Fibroblast of skin of left quadriceps (primary cell): Measurements from ENCODE around the gene EPHB4.

ENCODE experiments used
- DNase-seq, 2 experiments: peaks; one replicate each; pipeline ENCODE4 v3.0.0-alpha.2; 2013; ENCODE audit warnings: low read depth in 2 of 2

EPHB4 gene

GRCh38 chr7:100854146-100854895 is 27.0 kb upstream of the EPHB4 start:
- DNase-seq, result no peak

DNA sequence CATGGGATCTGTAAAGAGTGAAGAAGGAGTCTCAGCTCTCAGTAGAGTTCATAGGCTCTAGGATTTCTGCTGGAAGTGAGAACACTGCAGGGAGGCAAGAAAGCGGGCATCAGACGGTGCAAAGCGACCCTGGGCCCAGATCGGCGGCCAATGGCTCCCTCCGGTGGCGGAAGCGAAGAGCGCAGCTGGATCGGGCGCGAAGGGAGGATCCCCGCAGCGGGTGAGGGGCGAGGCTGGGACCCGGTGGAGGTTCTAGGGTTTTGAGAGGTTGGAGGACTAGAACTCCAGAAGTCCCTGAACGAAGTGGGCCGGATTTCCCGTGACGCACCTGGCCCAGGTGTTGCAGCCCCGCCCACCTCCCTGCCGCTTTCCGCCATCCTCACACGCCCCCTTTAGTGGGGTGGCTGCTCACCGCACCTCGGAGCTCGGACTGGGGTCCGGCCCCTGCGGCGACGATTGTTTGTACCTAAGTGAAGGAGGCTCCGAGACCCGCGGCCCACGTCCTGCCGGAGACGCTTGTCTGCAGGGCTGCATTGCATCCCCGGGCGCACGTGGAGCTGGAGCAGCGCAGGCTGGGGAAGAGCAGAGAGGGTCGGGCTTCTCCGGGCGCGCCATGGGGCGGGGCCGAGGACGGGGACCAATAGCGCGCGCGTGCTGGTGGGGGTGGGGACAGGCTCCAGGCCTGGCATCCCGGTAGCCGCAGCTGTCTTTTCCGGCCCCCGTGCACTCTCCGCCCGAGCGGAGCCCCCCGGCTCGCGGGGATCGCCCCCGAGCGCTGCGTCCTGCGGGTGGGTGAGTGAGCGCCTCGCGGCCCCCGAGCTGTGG is 24.9 kb upstream of the EPHB4 start, which contains the start of gene SLC12A9:
TSS of gene SLC12A9 (plus strand) at position 666 of the 825 bp plus-strand sequence. CDS start 1,485 bp downstream, outside the sequence.
- peak; percentile 74 to 77 for DNase-seq

DNA sequence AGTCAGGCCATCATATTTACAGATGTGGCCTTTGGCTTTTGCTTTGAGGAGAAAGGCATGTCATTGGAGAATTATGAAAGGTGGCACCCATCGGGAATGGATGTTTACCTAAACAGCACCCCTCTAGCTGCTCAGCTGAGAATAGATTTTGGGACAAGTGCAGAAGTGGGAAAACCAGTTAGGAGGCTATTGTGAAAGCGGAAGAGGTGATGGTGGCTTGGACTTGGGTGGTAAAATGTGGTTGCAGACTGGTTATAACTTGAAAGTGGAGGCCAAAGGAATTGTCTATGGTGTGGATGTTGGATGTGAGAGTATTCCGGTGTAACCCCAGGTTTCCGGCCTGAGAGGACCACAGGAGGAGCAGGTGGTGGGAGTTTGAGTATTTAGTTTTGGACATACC is 20.0 kb upstream of the EPHB4 start:
- DNase-seq, result no peak

GRCh38 chr7:100840470-100841100 is 13.3 kb upstream of the EPHB4 start:
- DNase-seq, result no peak

DNA sequence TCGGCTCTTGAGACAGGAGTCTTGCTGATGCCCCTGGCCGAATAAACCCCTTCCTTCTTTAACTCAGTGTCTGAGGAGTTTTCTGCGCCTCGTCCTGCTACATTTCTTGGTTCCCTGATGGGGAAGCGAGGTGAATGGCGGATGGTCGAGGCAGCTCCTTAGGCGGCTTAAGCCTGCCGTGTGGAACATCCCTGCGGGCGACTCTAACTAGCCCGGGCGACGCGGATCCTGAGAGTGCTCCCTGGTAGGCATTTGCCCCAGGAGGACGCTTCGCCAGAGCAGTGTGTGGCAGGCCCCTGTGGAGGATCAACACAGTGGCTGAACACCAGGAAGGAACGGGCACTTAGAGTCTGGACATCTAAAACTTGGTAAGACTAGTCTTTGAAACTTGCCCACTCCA is 12.0 kb upstream of the EPHB4 start:
- no peak for DNase-seq

- DNase-seq, result peak; percentile 84 to 85
Measured at GRCh38 chr7:100837099-100837836, 9.9 kb upstream of the EPHB4 start.

GRCh38 chr7:100836812-100837098 is 9.4 kb upstream of the EPHB4 start:
- DNase-seq, result no peak

DNA sequence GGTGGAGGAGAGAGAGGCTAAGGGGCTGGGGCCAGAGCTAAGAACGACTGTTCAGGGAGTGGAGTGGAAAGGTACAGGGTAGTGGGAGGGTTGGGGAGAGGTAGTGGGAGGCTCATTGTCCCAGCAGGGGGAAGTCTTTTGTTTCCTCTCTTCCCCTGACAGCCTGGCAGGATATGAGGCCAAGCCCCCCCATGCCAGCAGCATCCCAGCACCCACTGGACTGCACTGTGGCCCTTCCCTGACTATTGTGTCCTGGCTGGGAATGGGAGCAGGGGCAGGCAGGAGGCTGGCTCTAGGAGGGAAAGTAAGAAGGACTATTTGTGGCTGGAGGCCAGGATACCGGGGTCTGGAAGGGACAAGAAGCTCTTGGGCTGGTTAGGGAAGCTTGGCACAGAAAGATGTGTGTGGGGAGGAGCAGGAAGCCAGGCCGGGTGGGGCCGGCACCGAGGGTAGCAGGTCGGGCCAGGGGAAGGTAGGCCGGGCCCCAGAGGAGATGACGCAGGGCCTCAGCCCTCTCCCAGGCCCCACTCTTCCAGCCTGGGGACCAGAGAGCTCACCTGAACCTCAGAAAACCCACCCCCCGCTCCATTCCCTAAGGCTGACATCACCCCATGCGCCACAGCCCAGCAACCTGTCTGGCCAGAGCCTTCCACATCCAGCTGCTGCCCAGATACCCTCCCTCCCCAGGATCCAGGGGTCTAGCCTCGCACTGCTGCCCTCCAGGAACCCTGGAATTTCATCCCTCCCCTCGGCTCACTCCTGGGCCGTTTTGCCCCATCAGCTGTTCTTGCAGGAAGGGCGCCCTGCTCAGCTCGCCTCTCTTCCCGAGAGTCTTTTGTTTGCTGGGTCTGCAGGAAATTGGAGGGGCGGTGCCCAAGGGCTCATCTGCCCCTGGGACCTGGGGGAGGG is 8.8 kb upstream of the EPHB4 start:
- DNase-seq, result no peak

DNA sequence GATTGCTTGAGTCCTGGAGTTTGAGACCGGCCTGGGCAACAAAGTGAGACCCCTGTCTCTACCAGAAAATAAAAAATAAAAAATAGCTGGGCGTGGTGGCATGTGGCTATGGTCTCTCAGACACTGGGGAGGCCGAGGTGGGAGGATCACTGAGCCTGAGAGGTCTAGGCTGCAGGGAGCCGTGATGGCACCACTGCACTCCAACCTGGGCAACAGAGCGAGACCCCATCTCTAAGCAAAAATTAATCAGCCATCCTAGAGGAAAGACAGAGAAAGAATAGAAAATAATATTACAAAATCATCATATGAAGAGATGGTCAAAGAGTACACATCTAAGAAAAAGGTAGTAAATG is 4.9 kb upstream of the EPHB4 start:
- no peak for DNase-seq

GRCh38 chr7:100830396-100830795 is 3.1 kb upstream of the EPHB4 start:
- DNase-seq, result no peak

DNA sequence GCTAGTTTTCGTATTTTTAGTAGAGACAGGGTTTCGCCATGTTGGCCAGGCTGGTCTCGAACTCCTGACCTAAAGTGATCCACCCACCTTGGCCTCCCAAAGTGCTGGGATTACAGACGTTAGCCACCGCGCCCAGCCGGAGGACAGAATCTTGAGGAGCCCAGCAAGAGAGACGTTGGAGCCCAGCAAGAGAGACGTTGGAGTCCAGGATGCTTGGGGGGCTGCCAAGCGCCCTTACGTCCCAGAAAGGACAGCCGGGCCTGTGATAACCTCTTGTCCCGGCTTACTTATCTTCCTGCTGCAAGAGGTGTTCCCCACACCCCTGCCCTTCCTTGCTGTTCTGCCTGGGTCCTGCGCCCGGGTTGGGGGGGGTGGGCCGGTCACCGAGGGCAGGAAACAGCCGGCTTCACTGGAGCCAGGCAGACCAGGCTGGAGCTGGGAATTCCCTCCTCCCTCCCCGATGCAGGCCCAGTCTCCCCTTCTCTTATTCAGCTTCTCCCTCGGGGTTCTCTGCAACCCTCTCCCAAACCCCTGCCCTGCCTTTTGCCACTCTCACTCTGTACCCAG is 1.9 kb upstream of the EPHB4 start:
- DNase-seq, result no peak

DNA sequence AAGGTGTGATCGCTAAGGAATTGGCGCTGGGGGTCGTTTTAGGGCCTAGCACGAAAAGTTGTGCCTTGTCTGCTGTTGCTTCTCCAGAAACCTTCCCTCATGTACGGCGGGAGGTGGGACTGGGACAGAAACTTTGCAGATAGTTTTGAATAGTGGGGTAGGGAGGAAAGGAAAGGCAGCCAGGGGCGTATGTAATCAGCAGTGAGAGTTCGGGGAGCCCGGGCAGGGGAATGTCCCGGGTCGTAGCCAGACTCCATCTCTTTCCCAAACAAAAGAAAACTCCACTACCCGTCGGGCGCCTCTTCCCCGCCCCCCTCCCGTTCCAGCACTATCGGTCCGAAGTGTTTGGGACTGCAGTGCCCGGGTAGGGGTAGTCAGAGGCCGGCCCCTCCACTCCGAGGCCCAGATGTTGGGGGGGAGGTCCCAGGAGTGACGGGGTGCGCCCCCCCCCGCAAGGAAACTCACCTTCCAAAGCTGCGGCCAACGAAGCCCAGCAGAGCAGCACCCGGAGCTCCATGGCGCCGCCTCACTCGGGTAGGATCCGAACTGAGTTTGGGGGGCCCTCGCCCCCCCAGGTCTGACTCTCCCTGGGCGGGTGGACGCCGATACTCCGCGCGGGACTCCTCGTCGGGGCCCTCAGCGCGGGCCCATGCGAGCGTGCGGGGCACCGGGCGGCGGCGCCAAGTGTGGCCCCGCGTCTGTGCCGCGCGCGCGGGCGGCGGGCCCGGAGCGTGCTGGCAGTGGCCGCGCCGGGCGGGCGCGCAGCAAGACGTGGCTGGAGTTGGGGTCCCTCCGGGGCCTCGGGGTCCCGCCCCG is 601 bp downstream of the EPHB4 start:
- no peak for DNase-seq

DNA sequence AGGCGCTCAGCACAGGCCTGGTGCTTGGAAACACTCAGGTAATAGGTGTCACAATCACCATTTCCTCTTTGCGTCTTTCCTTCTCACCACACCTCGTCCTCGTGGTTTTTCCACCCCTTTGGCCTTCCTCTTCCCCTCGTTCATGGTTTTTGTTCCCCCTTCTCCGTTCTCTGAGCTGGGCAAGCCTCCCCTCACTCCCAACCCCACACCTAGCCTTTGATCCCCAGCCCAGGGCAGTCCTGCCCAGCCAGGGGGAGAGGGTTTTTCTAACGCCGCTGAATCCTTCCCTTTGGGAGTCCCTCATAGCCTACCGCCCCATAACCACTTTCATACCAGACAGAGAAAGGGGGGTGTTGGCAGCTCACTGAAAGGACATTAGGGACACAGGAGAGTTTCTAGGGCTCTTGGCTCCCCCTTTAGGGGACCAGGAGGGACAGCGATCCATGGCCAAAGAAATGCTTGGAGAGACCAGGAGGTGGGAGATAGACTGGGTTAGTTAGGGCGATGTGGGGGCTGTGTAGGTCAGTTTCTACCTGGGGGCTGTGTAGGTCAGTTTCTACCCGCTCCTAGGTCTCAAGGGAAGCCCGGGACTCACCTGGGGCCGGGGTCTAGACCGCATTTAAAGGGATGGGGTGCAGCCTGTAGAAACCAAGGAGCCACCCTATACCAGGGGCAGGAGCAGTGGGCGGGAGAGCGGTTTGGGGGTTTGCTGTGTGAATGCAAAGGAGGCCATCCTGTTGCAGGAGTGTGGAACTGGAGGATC is 1.4 kb downstream of the EPHB4 start:
- no peak for DNase-seq

DNA sequence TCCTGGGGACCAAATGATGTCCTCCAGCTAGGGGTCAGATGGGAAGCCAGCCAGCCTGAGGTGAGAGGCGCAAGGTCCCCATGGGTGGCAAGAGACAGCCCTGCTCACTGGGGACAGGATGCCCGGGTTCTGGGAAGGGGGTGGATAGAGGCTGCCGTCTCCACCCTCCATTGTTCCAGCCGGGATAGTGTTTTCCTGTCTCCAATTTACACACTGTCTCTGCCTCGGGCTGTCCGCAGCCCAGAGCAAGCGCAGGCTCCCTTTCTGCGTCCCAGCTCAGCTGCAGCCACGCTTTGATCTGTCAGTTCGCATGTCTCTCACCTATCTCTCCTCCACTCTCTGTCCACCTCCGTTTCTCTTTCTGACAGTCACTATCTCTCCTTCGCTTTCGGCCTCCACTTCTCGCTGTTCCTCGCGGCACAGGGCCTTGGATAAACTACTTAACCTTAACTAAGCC is 2.1 kb downstream of the EPHB4 start:
- DNase-seq, result no peak

- DNase-seq, result no peak
Measured at GRCh38 chr7:100824499-100825214, 2.7 kb downstream of the EPHB4 start.

DNA sequence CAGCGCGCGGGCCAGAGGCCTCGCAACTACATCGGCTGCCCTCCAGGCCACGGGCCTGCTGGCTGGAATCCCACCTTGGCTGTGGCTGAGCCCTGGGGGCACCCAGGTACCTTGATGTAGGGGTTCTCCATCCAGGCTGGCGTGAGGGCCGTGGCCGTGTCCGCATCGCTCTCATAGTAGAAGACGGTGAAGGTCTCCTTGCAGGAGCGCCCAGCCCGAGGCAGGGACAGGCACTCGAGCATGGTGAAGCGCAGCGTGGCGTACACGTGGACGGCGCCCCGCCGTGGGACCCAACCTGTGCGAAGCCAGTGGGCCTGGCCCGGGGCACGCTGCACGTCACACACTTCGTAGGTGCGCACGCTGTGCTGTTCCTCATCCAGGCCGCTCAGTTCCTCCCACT is 3.8 kb downstream of the EPHB4 start:
- DNase-seq, result no peak

DNA sequence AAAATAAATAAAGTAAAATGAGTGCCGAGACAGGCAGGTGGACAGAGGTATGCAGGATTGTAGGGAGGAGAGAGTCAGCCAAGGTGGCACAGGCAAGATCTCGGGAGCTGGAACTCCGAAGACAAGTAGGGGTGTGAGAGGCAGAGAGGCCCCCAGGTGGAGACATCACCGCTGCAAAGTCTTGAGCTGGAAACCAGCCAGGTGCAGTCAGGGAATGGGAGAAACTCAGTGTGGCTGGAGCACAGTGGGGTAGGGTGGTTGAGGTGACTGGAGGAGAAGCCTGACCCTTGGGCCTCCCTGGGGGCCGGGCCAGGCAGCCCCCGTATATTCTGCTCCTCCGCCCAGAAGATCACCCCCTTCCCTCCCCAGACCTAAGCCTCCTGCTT is 4.2 kb downstream of the EPHB4 start:
- no peak for DNase-seq
